PC-9 (cell line): ENCODE results near the gene PALD1. TPM values are rescaled to one million over a fixed set of nuclear protein-coding genes. Genes with fewer than 3 reads are reported as not detected.

ENCODE experiments used
- BruUV-seq: library from RNA; stranded (reverse); fragments of 400-500 nt; replicated peaks from 2 replicates; lab custom pipeline; 2021; lab: Mats Ljungman, UMichigan
- CTCF ChIA-PET: fragments of 300-600 bp; sonication (Branson Sonifier 250); formaldehyde crosslinking; loops from one replicate; lab custom pipeline; 2022; ENCODE audit warnings: antibody characterized with exemption; lab: Charles Lee
- POLR2A ChIA-PET: fragments of 300-600 bp; sonication (Branson Sonifier 250); formaldehyde crosslinking; loops from one replicate; lab custom pipeline; 2022; ENCODE audit warnings: antibody characterized with exemption; ENCODE audit not compliant: unreplicated experiment; lab: Charles Lee
- DNase-seq, 2 experiments: peaks; one replicate each; pipeline versions ENCODE4 v3.0.0 to v3.0.0-alpha.2; 2015 to 2022; ENCODE audit warnings: mixed read lengths in 1 of 2
- H2AFZ ChIP-seq: fragments of 200-600 bp; sonication (generic); 2 replicates; pipeline ENCODE4 v1.8.1; 2017; ENCODE audit warnings: antibody characterized with exemption
- H3F3A ChIP-seq: fragments of 200-600 bp; sonication (generic); 2 replicates; pipeline ENCODE4 v1.8.1; 2017; ENCODE audit warnings: antibody characterized with exemption, mild to moderate bottlenecking, low read depth; ENCODE audit not compliant: insufficient read depth
- H3K27ac ChIP-seq: fragments of 200-600 bp; sonication (generic); 2 replicates; pipeline ENCODE4 v1.6.1; 2016; ENCODE audit warnings: mixed run types
- H3K27me3 ChIP-seq: fragments of 200-600 bp; sonication (generic); 2 replicates; pipeline ENCODE4 v1.6.1; 2016; ENCODE audit warnings: low read depth, mixed run types; ENCODE audit not compliant: insufficient read depth
- H3K36me3 ChIP-seq: fragments of 200-600 bp; sonication (generic); 2 replicates; pipeline ENCODE4 v1.6.1; 2016; ENCODE audit warnings: low read depth, mixed run types
- H3K4me1 ChIP-seq: fragments of 200-600 bp; sonication (generic); replicated peaks from 2 replicates; pipeline ENCODE4 v1.6.1; 2016; ENCODE audit warnings: mixed run types; ENCODE audit not compliant: insufficient read depth
- H3K4me2 ChIP-seq: fragments of 200-600 bp; sonication (generic); 2 replicates; pipeline ENCODE4 v1.6.1; 2017; ENCODE audit warnings: mixed run types
- H3K4me3 ChIP-seq: fragments of 200-600 bp; sonication (generic); 2 replicates; pipeline ENCODE4 v1.6.1; 2016; ENCODE audit warnings: mixed run types
- H3K79me2 ChIP-seq: fragments of 200-600 bp; sonication (generic); 2 replicates; pipeline ENCODE4 v1.6.1; 2017; ENCODE audit warnings: low read depth, mixed run types
- H3K9me2 ChIP-seq: fragments of 200-600 bp; sonication (generic); 2 replicates; pipeline ENCODE4 v1.8.1; 2017; ENCODE audit warnings: mild to moderate bottlenecking; ENCODE audit not compliant: insufficient read depth
- H3K9me3 ChIP-seq: fragments of 200-600 bp; sonication (generic); 2 replicates; pipeline ENCODE4 v1.8.1; 2016; ENCODE audit warnings: low read depth; ENCODE audit not compliant: insufficient read depth
- H4K20me1 ChIP-seq: fragments of 200-600 bp; sonication (generic); 2 replicates; pipeline ENCODE4 v1.8.1; 2017; ENCODE audit not compliant: insufficient read depth
- CTCF ChIP-seq: fragments of 200-600 bp; sonication (generic); conservative IDR thresholded peaks from 2 replicates; pipeline ENCODE4 v1.6.1; 2017; ENCODE audit warnings: mixed run types, antibody characterized with exemption, mild to moderate bottlenecking, moderate library complexity
- EZH2 ChIP-seq: fragments of 200-600 bp; sonication (generic); IDR thresholded peaks from 2 replicates; pipeline ENCODE4 v1.8.0; 2017; ENCODE audit warnings: antibody characterized with exemption, low read depth
- intact Hi-C: fragments of 100-400 bp; cut with micrococcal nuclease; formaldehyde crosslinking; loops from one replicate; pipeline ENCODE4 v1.10.0; 2022; ENCODE audit not compliant: unreplicated experiment
- total RNA-seq: library from RNA; stranded (reverse); gene quantifications from 2 replicates; pipeline ENCODE4 v1.2.3, GENCODE V29; 2021

The PALD1 gene
- total RNA-seq, 1 experiment from 2014 or later, result 5.2 TPM

GRCh38 chr10:70444744-70445143 lies 33.8 kb upstream of the PALD1 start:
- Histone ChIP-seq H2AFZ (no peak overlapping the region), H3K79me2 (no peaks in the 10 kb centered on the region), H3K4me2 (no peak overlapping the region), H3K4me1 (no peaks in the 10 kb centered on the region), H3K27me3 (peaks cover 11% of the 10 kb centered on the region; the same call in 1 of the 2 replicates), H3K9me3 (no peaks in the 10 kb centered on the region), H3K4me3 (no peak overlapping the region), H3K9me2 (no peaks in the 10 kb centered on the region), H3K36me3 (no peaks in the 10 kb centered on the region), H3K27ac (no peak overlapping the region), H4K20me1 (no peaks in the 10 kb centered on the region), H3F3A (peaks cover 11% of the 10 kb centered on the region; the same call in 1 of the 2 replicates)
- BruUV-seq, result no TSS peak
- DNase-seq, result no peak
- ChIA-PET CTCF (interaction anchor here (0.7 kb wide), 1 partner anchor 8 kb away, joined by 3 read pairs; no protein-coding TSS in a partner anchor), POLR2A (no interaction called here)
- intact Hi-C loops, result no loop called here
- no peak for TF ChIP-seq CTCF
- no peak for TF ChIP-seq EZH2

- no TSS peak for BruUV-seq
- H3K79me2 ChIP-seq, result no peaks in the 10 kb centered on the region
- no peaks in the 10 kb centered on the region for H3K9me2 ChIP-seq
- H2AFZ ChIP-seq, result no peak overlapping the region
- no peaks in the 10 kb centered on the region for H3K36me3 ChIP-seq
- H3K9me3 ChIP-seq, result no peaks in the 10 kb centered on the region
- CTCF ChIA-PET, result no interaction called here
- peaks cover 11% of the 10 kb centered on the region; the same call in 1 of the 2 replicates for H3F3A ChIP-seq
- peaks cover 11% of the 10 kb centered on the region; the same call in 1 of the 2 replicates for H3K27me3 ChIP-seq
- H4K20me1 ChIP-seq, result no peaks in the 10 kb centered on the region
- no peaks in the 10 kb centered on the region for H3K4me1 ChIP-seq
- no peak overlapping the region for H3K4me3 ChIP-seq
- intact Hi-C loops, result no loop called here
- TF ChIP-seq CTCF (no peak), EZH2 (no peak)
- POLR2A ChIA-PET, result interaction anchor here (0.5 to 0.6 kb wide), 2 partner anchors 19 to 371 kb away, joined by 3 to 4 read pairs; no protein-coding TSS in a partner anchor
- H3K4me2 ChIP-seq, result no peak overlapping the region
- no peak for DNase-seq
- no peak overlapping the region for H3K27ac ChIP-seq
Observed at GRCh38 chr10:70445718-70446657, 32.6 kb upstream of the PALD1 start.

GRCh38 chr10:70448236-70448635 lies 30.3 kb upstream of the PALD1 start:
- no peak overlapping the region for H2AFZ ChIP-seq
- no peaks in the 10 kb centered on the region for H3K36me3 ChIP-seq
- H3K27me3 ChIP-seq, result no peaks in the 10 kb centered on the region
- ChIA-PET CTCF (no interaction called here), POLR2A (no interaction called here)
- no peaks in the 10 kb centered on the region for H3K4me1 ChIP-seq
- H3K9me2 ChIP-seq, result no peaks in the 10 kb centered on the region
- no peak overlapping the region for H3K27ac ChIP-seq
- no peaks in the 10 kb centered on the region for H3K79me2 ChIP-seq
- intact Hi-C loops, result no loop called here
- no peak for DNase-seq
- no TSS peak for BruUV-seq
- H3F3A ChIP-seq, result peaks cover 6% of the 10 kb centered on the region; the same call in 1 of the 2 replicates
- no peaks in the 10 kb centered on the region for H4K20me1 ChIP-seq
- no peak for TF ChIP-seq EZH2
- TF ChIP-seq CTCF, result no peak
- no peak overlapping the region for H3K4me3 ChIP-seq
- no peaks in the 10 kb centered on the region for H3K9me3 ChIP-seq
- no peak overlapping the region for H3K4me2 ChIP-seq
